Measurements from ENCODE around the gene BRAP. TPM values are rescaled to one million over a fixed set of nuclear protein-coding genes. Genes with fewer than 3 reads are reported as not detected.
A peak's percentile ranks its signal among the peaks of the same experiment; 100 is the strongest.
"Not testable (repeated sequence)": the region's sequence is repeated elsewhere in the genome, so short reads cannot be mapped to it uniquely, and the experiment has no call there.

Gene BRAP
- total RNA-seq, 4 donors from 2014 or later, result 16.9 to 20.0 (median 17.7) TPM

GRCh38 chr12:111687952-111688351, 2.2 kb upstream of the BRAP start:
- no peak for ATAC-seq (ENCODE audit: low FRiP score)
- TF ChIP-seq CTCF (IDR thresholded peaks at IDR 0.05), result no peak

GRCh38 chr12:111687255-111687654, 1.5 kb upstream of the BRAP start:
- TF ChIP-seq CTCF (IDR thresholded peaks at IDR 0.05), result no peak
- no peak for DNase-seq (ENCODE audit: low spot score)
- ATAC-seq (ENCODE audit: low FRiP score), result no peak

More at GRCh38 chr12:111687952-111688351, 2.2 kb upstream of the BRAP start:
- no peak for DNase-seq (ENCODE audit: low spot score)

- ATAC-seq (ENCODE audit: low FRiP score), result no peak
Measured at GRCh38 chr12:111686574-111687105, 884 bp upstream of the BRAP start.

GRCh38 chr12:111685322-111685810, 390 bp downstream of the BRAP start:
- no peak for TF ChIP-seq CTCF (IDR thresholded peaks at IDR 0.05)
- DNase-seq (ENCODE audit: low spot score), result no peak
- ATAC-seq (ENCODE audit: low FRiP score), result peak; percentile 14

More at GRCh38 chr12:111686574-111687105, 884 bp upstream of the BRAP start:
- no peak for DNase-seq (ENCODE audit: low spot score)
- TF ChIP-seq CTCF (IDR thresholded peaks at IDR 0.05), result no peak

- DNase-seq (ENCODE audit: low spot score); ATAC-seq (ENCODE audit: low FRiP score): not testable (repeated sequence)
Measured at GRCh38 chr12:111684485-111685198, 1.1 kb downstream of the BRAP start.

GRCh38 chr12:111677186-111677585, 8.6 kb downstream of the BRAP start:
- no peak for TF ChIP-seq CTCF (IDR thresholded peaks at IDR 0.05)
- DNase-seq (ENCODE audit: low spot score) (no peak), ATAC-seq (ENCODE audit: low FRiP score) (no peak)

- ATAC-seq (ENCODE audit: low FRiP score), result no peak
- DNase-seq (ENCODE audit: low spot score), result no peak
- no peak for TF ChIP-seq CTCF (IDR thresholded peaks at IDR 0.05)
Measured at GRCh38 chr12:111673503-111673902, 12.3 kb downstream of the BRAP start.

Measured in omental fat pad (tissue), 4 donors.